ENCODE results near the gene HOXA11.

GRCh38 chr7:27221201-27221797 is 36.3 kb upstream of the HOXA11 start:
- TF ChIP-seq YY1 (IDR thresholded peaks at IDR 0.05) (no peak), CTCF (IDR thresholded peaks at IDR 0.05; ENCODE audit: low read depth, low read length, missing input control) (no peak)
